GM12878 (cell line): Measurements from ENCODE around the gene TET2. TPM values are rescaled to one million over a fixed set of nuclear protein-coding genes. Genes with fewer than 3 reads are reported as not detected.

ENCODE experiments used
- ATAC-seq: fragments of 200-7000 bp; cut with Tn5 transposase; 3 replicates; pipeline ENCODE4 v1.9.1; 2020; ENCODE audit warnings: mild to moderate bottlenecking, moderate library complexity
- BruUV-seq: library from RNA; stranded (reverse); fragments of 400-500 nt; replicated peaks from 2 replicates; lab custom pipeline; 2021; lab: Mats Ljungman, UMichigan
- CTCF ChIA-PET: fragments of 300-600 bp; sonication (Branson Sonifier 250); formaldehyde crosslinking; extraction: SDS; loops from one replicate; lab custom pipeline; 2021; ENCODE audit warnings: inconsistent platforms; lab: Yijun Ruan, JAX
- POLR2A ChIA-PET: fragments of 350-600 bp; formaldehyde crosslinking; extraction: SDS; loops from one replicate; lab custom pipeline; 2021; ENCODE audit warnings: inconsistent platforms; lab: Charles Lee
- RAD21 ChIA-PET: fragments of 300-600 bp; sonication (Branson Sonifier 250); formaldehyde crosslinking; loops from one replicate; lab custom pipeline; 2023; ENCODE audit warnings: antibody characterized with exemption; ENCODE audit not compliant: unreplicated experiment; lab: Charles Lee
- SMC1A ChIA-PET: fragments of 300-600 bp; sonication (Branson Sonifier 250); formaldehyde crosslinking; loops from one replicate; lab custom pipeline; 2023; ENCODE audit not compliant: unreplicated experiment, uncharacterized antibody; lab: Charles Lee
- DNase-seq: peaks from one replicate; pipeline ENCODE4 v3.0.0-alpha.2; 2011; ENCODE audit warnings: low read depth, low spot score
- FAIRE-seq: peaks from 3 replicates; lab custom pipeline; 2011; peaks lifted over from hg19 to GRCh38; lab: Jason Lieb, UNC
- H2AFZ ChIP-seq: 2 replicates; pipeline ENCODE4 v1.6.0; 2011; ENCODE audit warnings: low read depth, low read length, control low read depth; ENCODE audit not compliant: control insufficient read depth
- H3K27ac ChIP-seq: 2 replicates; pipeline ENCODE4 v1.5.1; 2011; ENCODE audit warnings: control low read depth; ENCODE audit not compliant: control insufficient read depth, insufficient read depth
- H3K27me3 ChIP-seq, 2 experiments: replicated peaks in 1 of 2; 2 replicates each; pipeline versions ENCODE4 v1.6.0 to v1.6.1; 2011; ENCODE audit warnings: low read length in 1 of 2; ENCODE audit not compliant: control insufficient read depth in 2 of 2, insufficient read depth in 2 of 2
- H3K36me3 ChIP-seq, 2 experiments: 2 replicates each; pipeline ENCODE4 v1.5.1; 2011; ENCODE audit warnings: low read length in 1 of 2; ENCODE audit not compliant: control insufficient read depth in 2 of 2, insufficient read depth in 2 of 2
- H3K4me1 ChIP-seq: 2 replicates; pipeline ENCODE4 v1.6.1; 2011; ENCODE audit warnings: mild to moderate bottlenecking, low read length, moderate library complexity, mixed read lengths; ENCODE audit not compliant: control insufficient read depth, insufficient read depth
- H3K4me2 ChIP-seq: 2 replicates; pipeline ENCODE4 v1.6.0; 2011; ENCODE audit warnings: control low read depth; ENCODE audit not compliant: control insufficient read depth, insufficient read depth
- H3K4me3 ChIP-seq: fragments of 200-600 bp; sonication (generic); 2 replicates; pipeline ENCODE4 v1.5.1; 2016
- H3K79me2 ChIP-seq: 2 replicates; pipeline ENCODE4 v1.6.0; 2011; ENCODE audit warnings: low read length; ENCODE audit not compliant: control insufficient read depth, insufficient read depth
- H3K9ac ChIP-seq: 2 replicates; pipeline ENCODE4 v1.8.0; 2011; ENCODE audit warnings: low read length, control low read depth, mixed read lengths; ENCODE audit not compliant: control insufficient read depth, insufficient read depth
- H3K9me3 ChIP-seq: replicated peaks from 3 replicates; pipeline ENCODE4 v1.5.1; 2011; ENCODE audit warnings: mild to moderate bottlenecking, low read length; ENCODE audit not compliant: control insufficient read depth, insufficient read depth
- H4K20me1 ChIP-seq: 2 replicates; pipeline ENCODE4 v1.6.0; 2011; ENCODE audit not compliant: control insufficient read depth, insufficient read depth
- ASH2L ChIP-seq: fragments of 300-600, 200-600 bp; sonication (generic); IDR thresholded peaks from 2 replicates; pipeline ENCODE4 v1.6.1; 2017; ENCODE audit warnings: low read depth, mild to moderate bottlenecking, borderline replicate concordance
- CHD2 ChIP-seq: IDR thresholded peaks from 2 replicates; pipeline ENCODE4 v1.6.1; 2011; ENCODE audit warnings: low read depth, low read length, improper control_type of control experiment, borderline replicate concordance
- HDAC6 ChIP-seq: fragments of 200-600 bp; sonication (generic); IDR thresholded peaks from one replicate; pipeline ENCODE4 v1.8.0; 2017; ENCODE audit warnings: antibody characterized with exemption; ENCODE audit not compliant: unreplicated experiment
- NR2C2 ChIP-seq: IDR thresholded peaks from 2 replicates; pipeline ENCODE4 v1.6.1; 2011; ENCODE audit warnings: borderline replicate concordance, low read depth; ENCODE audit not compliant: control insufficient read depth, insufficient read length
- NR2F1 ChIP-seq: fragments of 450-650 bp; conservative IDR thresholded peaks from 2 replicates; pipeline ENCODE4 v1.6.1; 2017; ENCODE audit warnings: mild to moderate bottlenecking
- POLR2A ChIP-seq: IDR thresholded peaks from 2 replicates; pipeline ENCODE4 v1.6.1; 2011; ENCODE audit warnings: low read depth, mild to moderate bottlenecking, low read length
- SUZ12 ChIP-seq: fragments of 200-600 bp; sonication (generic); IDR thresholded peaks from one replicate; pipeline ENCODE4 v1.6.1; 2018; ENCODE audit warnings: antibody characterized with exemption, mild to moderate bottlenecking; ENCODE audit not compliant: unreplicated experiment
- TCF7 ChIP-seq: IDR thresholded peaks from 2 replicates; pipeline ENCODE4 v1.6.1; 2014; ENCODE audit warnings: antibody characterized with exemption, borderline replicate concordance
- ZNF274 ChIP-seq: IDR thresholded peaks from one replicate; pipeline ENCODE4 v1.8.0; 2011; ENCODE audit not compliant: insufficient read length, insufficient read depth
- in situ Hi-C: fragments of 300-500 bp; cut with MboI; formaldehyde crosslinking; loops from 9 replicates; pipeline ENCODE4 v1.14.3; 2018; ENCODE audit warnings: mixed read lengths
- intact Hi-C: fragments of 100-400 bp; cut with micrococcal nuclease; formaldehyde crosslinking; loops from one replicate; pipeline ENCODE4 v1.14.2; 2022; ENCODE audit not compliant: unreplicated experiment
- polyA plus RNA-seq, 11 experiments: library from polyadenylated mRNA; depleted of rRNA in 4 of 11; unstranded in 6 of 11; stranded (reverse) in 5 of 11; fragments of >200 nt; fragmentation: Nextera tagmentation in 4 of 11; fragmentation: Illumina TruSeq in 1 of 11; extraction: Ambion mirVana in 4 of 11; extraction: Trizol in 1 of 11; gene quantifications; 1 replicate in 1 of 11; 2 replicates in 10 of 11; pipeline versions ENCODE4 v1.2.1 to v1.2.3, GENCODE V29; 2011 to 2016; ENCODE audit warnings: inconsistent platforms in 2 of 11, missing spikeins in 2 of 11, low read depth in 1 of 11
- total RNA-seq, 4 experiments: library from RNA; depleted of rRNA in 3 of 4; stranded (reverse); fragments of >200 nt in 3 of 4; fragmentation: Illumina TruSeq in 1 of 4; extraction: Trizol in 1 of 4; gene quantifications; 2 replicates each; pipeline versions ENCODE4 v1.2.1 to v1.2.3, GENCODE V29; 2013 to 2021
- TF ChIP-seq, protein P1 (sequence below): fragments of 450-650 bp; IDR thresholded peaks from 2 replicates; pipeline ENCODE4 v1.6.1; 2017; ENCODE audit warnings: mild to moderate bottlenecking, low read depth, inconsistent platforms; ENCODE audit not compliant: poor library complexity, severe bottlenecking
- TF ChIP-seq, protein P2 (sequence below): fragments of 450-650 bp; conservative IDR thresholded peaks from 2 replicates; pipeline ENCODE4 v1.6.1; 2017; ENCODE audit warnings: mild to moderate bottlenecking, moderate library complexity
- TF ChIP-seq, protein P3 (sequence below): IDR thresholded peaks from 2 replicates; pipeline ENCODE4 v1.6.1; 2012; ENCODE audit warnings: mild to moderate bottlenecking, low read depth, low read length

The TET2 gene
- total and polyA plus RNA-seq, 10 of the 15 experiments (the other 5 are each of a cell fraction or from before 2014, with no cell fraction given), result 3.7 to 49.0 (median 27.5) TPM

DNA sequence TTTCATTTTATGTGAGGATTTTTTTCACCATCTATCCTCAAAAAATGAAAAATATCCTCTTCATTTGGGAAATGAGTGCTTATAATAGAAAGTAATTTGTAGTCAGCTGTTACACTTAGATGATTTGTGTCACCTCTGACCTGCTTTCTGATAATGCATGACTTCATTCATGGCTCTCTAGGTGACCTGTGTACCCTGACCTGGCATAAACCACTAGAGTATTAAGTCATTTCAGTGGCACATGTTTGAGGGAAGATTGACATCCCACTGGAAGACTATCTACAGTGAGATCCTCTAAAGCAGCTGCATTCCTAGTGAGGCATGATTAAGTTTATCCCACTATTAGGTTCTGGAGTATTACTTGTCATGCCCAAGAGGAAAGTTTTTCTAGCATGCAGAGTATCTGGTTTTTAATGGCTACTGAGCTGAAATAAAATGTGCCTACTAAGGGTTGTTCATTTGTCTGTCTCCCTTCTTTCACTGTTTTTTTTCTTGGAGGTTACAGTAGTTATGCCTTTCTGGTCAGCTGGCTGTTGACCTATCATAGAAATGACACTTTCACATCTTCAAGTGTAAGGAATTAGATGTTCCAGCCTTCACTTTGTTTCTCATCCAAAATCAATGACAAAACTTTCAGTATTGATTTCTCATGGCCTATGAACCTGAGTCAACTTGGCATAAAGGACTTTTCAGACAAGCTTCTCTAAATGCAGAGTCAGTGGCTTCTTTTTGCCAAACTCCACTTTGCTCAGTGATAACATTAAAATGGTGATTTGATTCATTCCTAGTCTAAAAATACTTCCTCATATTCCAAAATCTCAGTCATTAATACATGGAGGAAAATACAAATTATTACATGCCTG, 33.1 kb downstream of the TET2 start:
- RAD21 ChIA-PET, result interaction anchor here (0.9 to 1.1 kb wide), 2 partner anchors 20 to 23 kb away, joined by 3 read pairs; no protein-coding TSS in a partner anchor
- H3K4me1 ChIP-seq, result no peaks in the 10 kb centered on the region
- ATAC-seq (peak; percentile 82), DNase-seq (no peak), FAIRE-seq (no peak)
- CTCF ChIA-PET, result interaction anchor here (0.6 kb wide), 1 partner anchor 289 kb away, joined by 3 read pairs; no protein-coding TSS in a partner anchor
- H3K4me3 ChIP-seq, result no peak overlapping the region
- H3K9ac ChIP-seq, result no peak overlapping the region
- no peak overlapping the region for H2AFZ ChIP-seq
- peaks cover 0 to 3% of the 10 kb centered on the region in 2 experiments; a peak in 2 of 4 replicates for H3K36me3 ChIP-seq
- peaks cover 9% of the 10 kb centered on the region; the same call in 2 of the 3 replicates for H3K9me3 ChIP-seq
- intact Hi-C loops (no loop called here), in situ Hi-C loops (no loop called here)
- H3K27me3 ChIP-seq, result no peaks in the 10 kb centered on the region
- SMC1A ChIA-PET, result interaction anchor here (0.9 to 5.1 kb wide), 3 partner anchors 14 to 18 kb away, joined by 3 to 21 read pairs (median 5); no protein-coding TSS in a partner anchor
- no peak overlapping the region for H3K27ac ChIP-seq
- H3K4me2 ChIP-seq, result no peak overlapping the region
- no peaks in the 10 kb centered on the region for H4K20me1 ChIP-seq
- POLR2A ChIA-PET, result interaction anchor here (1.2 to 1.4 kb wide), 2 partner anchors 16 to 36 kb away, joined by 3 read pairs; no protein-coding TSS in a partner anchor
- no TSS peak for BruUV-seq
- peaks cover 28% of the 10 kb centered on the region for H3K79me2 ChIP-seq
- TF ChIP-seq, protein P1, sequence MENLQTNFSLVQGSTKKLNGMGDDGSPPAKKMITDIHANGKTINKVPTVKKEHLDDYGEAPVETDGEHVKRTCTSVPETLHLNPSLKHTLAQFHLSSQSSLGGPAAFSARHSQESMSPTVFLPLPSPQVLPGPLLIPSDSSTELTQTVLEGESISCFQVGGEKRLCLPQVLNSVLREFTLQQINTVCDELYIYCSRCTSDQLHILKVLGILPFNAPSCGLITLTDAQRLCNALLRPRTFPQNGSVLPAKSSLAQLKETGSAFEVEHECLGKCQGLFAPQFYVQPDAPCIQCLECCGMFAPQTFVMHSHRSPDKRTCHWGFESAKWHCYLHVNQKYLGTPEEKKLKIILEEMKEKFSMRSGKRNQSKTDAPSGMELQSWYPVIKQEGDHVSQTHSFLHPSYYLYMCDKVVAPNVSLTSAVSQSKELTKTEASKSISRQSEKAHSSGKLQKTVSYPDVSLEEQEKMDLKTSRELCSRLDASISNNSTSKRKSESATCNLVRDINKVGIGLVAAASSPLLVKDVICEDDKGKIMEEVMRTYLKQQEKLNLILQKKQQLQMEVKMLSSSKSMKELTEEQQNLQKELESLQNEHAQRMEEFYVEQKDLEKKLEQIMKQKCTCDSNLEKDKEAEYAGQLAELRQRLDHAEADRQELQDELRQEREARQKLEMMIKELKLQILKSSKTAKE, result no peak
- TF ChIP-seq TCF7 (no peak), POLR2A (no peak), ZNF274 (no peak), HDAC6 (no peak), SUZ12 (no peak), ASH2L (no peak), CHD2 (no peak), NR2C2 (no peak), NR2F1 (peak; percentile 77)
- TF ChIP-seq, protein P2, sequence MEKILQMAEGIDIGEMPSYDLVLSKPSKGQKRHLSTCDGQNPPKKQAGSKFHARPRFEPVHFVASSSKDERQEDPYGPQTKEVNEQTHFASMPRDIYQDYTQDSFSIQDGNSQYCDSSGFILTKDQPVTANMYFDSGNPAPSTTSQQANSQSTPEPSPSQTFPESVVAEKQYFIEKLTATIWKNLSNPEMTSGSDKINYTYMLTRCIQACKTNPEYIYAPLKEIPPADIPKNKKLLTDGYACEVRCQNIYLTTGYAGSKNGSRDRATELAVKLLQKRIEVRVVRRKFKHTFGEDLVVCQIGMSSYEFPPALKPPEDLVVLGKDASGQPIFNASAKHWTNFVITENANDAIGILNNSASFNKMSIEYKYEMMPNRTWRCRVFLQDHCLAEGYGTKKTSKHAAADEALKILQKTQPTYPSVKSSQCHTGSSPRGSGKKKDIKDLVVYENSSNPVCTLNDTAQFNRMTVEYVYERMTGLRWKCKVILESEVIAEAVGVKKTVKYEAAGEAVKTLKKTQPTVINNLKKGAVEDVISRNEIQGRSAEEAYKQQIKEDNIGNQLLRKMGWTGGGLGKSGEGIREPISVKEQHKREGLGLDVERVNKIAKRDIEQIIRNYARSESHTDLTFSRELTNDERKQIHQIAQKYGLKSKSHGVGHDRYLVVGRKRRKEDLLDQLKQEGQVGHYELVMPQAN, result no peak
- TF ChIP-seq, protein P3, sequence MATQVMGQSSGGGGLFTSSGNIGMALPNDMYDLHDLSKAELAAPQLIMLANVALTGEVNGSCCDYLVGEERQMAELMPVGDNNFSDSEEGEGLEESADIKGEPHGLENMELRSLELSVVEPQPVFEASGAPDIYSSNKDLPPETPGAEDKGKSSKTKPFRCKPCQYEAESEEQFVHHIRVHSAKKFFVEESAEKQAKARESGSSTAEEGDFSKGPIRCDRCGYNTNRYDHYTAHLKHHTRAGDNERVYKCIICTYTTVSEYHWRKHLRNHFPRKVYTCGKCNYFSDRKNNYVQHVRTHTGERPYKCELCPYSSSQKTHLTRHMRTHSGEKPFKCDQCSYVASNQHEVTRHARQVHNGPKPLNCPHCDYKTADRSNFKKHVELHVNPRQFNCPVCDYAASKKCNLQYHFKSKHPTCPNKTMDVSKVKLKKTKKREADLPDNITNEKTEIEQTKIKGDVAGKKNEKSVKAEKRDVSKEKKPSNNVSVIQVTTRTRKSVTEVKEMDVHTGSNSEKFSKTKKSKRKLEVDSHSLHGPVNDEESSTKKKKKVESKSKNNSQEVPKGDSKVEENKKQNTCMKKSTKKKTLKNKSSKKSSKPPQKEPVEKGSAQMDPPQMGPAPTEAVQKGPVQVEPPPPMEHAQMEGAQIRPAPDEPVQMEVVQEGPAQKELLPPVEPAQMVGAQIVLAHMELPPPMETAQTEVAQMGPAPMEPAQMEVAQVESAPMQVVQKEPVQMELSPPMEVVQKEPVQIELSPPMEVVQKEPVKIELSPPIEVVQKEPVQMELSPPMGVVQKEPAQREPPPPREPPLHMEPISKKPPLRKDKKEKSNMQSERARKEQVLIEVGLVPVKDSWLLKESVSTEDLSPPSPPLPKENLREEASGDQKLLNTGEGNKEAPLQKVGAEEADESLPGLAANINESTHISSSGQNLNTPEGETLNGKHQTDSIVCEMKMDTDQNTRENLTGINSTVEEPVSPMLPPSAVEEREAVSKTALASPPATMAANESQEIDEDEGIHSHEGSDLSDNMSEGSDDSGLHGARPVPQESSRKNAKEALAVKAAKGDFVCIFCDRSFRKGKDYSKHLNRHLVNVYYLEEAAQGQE, result no peak
